SKM-1 treated with dmso at 0.1 percent for 144 hours (cell line): ENCODE data around the gene CUL7.

Experiments used
- DNase-seq: peaks from one replicate; lab custom pipeline; 2025; ENCODE audit not compliant: unreplicated experiment; lab: John Stamatoyannopoulos, UW

CUL7 gene

DNA sequence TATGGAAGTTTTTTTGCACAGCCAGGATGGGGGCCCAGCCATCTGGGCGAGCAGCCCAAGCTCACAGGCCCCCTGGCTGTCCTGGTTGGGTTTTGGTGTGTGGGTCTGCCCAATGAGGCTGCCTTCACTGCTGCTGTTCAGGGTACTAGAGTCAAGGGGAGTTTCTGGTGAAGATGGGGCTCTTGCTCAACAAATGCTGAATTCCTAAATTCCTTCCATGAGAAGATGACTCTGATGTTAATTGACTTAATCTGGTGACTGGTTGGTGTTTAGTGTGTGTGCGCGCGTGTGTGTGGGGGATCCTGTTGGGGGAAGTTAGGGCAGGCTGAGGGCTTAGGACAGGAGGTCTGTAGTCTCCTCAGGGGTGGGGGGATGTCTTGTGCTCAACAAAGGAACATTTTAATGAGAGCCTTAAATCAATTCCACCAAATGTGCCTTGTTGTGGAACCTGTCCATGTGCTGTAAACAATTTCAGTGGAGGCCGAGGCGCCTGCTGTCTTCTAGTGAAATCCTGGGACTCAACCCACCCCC, 24.4 kb upstream of the CUL7 start:
- DNase-seq = no peak

DNA sequence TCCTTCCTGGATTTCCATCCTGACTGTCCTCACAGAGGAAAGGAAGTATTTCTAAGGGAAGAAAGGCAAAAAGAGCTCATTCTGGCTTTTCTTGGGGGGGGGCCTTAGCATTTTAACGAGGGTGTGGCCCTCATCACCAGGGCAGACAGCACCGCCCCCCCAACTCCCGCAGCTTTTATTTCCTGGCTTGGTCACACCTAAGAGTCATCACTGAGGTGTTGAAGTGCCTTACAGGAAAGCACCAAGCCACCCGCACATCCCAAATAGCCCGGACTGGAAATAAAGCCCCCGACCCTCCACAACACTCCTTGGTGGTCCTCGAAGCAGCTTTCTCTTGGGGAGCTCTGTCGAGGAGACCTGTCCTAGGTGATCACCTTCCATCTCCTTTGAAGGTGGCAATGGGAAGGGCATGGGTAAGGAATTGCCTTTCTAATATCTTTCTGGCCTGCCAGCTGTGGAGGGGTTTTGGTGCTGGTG, 23.7 kb upstream of the CUL7 start:
- no peak for DNase-seq

DNA sequence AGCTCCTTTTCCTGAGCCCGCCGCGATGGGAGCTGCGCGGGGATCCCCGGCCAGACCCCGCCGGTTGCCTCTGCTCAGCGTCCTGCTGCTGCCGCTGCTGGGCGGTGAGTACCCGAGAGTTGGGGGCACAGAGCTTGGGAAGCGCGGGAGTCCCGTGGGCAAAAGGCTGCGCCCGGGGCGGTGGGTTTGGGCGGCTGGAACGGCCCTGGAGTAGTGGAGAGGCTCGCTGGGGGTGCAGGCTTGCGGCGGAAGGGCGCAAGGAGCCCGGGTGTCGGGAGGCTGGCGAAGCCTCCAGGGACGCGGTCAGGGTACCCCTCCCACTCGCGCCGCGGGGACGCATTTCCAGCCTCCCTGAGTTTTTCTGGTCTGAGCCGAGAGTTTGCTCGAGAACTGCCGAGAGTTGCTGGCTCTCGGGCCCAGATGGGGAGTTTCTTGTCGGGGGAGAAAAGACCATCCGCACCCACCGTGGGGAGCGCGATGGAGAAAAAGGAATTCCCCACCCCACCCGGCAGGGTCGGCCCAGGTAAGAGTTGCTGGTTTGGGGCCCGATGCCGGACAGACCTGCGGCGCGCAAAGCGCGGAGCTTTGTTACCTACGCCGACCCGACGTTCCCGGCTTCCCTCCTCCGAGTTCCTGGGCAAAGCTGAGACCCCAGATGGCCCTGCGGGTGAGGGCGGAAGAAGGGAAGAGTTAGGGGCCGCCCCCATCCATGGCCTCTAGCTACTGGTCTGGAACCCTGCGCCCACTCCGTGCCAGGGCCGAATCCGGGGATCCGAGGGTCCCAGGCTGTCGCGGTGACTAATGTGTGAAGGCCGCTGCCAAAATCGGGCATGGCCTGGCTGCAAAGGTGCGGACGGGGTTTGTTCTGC, 23.0 kb upstream of the CUL7 start:
- no peak for DNase-seq

DNA sequence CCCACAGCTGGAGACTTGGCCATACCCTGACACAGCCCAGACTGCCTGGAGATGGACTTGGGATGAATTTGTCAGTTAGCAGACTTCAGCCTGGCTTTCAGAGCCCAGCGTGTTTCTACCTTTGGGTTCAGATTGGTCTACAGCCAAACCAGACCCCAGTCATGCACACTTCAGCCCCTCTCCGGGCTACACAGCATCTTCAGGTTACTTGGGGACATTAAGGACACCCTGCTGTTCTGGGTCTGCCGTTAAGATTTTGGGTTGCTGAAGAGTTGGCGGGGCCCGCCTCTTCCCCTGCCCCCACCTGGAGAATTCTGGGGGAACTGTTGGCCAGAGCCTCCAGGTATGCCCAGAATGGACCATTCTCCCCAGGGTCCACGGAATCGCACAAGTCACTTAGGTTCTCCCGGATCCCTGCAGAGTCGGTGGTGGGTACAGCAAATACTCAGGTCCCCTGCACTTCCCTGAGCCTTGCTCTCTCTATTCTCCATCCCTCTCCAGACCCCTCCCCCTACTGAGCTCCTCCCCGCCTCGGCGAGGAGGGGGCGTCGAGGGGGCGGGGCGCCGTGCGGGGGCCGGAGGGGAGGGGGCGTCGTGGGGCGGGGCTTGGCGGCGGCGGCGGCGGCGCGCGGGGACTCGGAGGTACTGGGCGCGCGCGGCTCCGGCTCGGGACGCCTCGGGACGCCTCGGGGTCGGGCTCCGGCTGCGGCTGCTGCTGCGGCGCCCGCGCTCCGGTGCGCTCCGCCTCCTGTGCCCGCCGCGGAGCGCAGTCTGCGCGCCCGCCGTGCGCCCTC, 22.2 kb upstream of the CUL7 start, which contains the start of gene PTK7:
Gene PTK7, plus strand, starts transcription at position 645 of the 794 bp plus-strand sequence. CDS start 175 bp downstream, outside the sequence.
- DNase-seq = peak; percentile 35

DNA sequence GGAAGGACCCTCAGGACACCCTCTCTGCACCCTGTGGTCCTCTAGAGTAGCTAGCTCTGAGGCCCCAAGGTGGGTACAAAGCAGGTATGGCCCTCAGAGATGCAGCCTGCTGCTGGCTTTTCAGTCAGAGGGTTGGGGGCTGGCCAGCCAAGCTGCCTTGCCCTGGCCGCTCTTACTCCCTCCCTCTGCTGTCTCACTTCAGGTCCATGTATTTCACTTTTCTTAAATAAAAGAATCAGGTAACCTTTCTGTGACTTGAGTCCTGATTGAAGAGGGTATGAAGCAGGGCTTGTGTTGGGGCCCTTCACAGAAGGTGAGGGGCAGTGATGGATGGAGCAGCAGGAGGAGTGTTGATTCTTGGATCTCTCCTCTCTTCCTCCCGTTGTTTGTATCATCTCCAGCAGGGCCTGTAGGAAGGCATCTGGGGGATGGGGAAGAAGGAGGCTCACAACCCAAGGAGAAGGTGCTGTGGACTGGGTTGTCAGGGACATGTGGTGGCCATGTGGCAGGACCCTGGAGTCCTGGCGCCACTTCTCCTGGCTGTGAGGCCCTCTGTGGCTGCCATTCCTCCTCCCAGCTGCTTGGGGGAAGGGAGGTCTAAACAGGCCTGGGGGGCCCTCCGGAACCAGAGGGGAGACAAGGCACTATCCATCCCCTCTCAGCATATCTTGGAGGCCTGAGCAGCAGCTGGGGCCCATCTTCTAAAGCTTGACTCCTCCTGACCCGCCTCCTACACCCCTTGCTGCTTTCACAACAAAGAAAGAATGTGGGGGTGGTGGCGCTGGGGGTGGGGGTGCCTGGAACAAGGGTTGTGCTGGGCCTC, 21.4 kb upstream of the CUL7 start:
- no peak for DNase-seq

DNA sequence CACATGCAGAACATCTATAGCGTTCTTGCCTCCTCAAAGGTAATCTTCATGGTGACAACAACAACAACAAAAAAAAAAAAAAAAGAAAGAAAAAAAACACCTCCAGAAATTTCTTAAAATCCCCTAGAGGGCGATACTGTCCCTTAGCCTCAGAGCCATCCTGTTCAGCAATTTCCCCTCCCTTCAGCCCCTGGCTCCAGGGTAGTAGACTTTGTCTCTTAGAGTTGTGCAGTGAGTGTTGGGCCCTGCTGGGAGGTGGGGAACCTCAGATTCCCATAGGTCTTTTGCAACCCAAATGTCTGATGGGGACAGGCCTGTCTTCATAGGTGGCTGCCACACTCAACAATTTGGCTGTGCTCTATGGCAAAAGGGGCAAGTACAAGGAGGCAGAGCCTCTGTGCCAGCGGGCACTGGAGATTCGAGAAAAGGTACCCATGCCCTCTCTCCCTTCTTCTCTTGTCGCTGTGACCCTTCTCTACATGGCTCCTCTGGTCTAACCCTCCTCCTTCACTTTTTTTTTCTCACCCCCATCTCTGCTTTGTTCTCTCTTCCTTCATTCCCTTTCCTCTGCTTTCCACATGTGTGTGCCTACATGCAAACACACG, 16.5 kb upstream of the CUL7 start:
- peak; percentile 66 for DNase-seq

DNA sequence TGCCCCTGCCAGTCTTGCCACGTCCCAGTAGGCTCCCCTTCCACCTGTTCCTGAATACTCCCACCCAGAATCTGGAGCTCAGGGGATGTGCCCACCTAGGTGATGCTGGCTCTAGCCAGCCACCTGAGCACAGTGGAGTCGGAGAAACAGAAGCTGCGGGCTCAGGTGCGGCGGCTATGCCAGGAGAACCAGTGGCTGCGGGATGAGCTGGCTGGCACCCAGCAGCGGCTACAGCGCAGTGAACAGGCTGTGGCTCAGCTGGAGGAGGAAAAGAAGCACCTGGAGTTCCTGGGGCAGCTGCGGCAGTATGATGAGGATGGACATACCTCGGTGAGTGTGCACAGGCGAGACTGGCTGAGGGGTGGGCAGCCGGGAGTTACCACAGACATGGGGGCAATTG, 9.2 kb upstream of the CUL7 start:
- no peak for DNase-seq

DNA sequence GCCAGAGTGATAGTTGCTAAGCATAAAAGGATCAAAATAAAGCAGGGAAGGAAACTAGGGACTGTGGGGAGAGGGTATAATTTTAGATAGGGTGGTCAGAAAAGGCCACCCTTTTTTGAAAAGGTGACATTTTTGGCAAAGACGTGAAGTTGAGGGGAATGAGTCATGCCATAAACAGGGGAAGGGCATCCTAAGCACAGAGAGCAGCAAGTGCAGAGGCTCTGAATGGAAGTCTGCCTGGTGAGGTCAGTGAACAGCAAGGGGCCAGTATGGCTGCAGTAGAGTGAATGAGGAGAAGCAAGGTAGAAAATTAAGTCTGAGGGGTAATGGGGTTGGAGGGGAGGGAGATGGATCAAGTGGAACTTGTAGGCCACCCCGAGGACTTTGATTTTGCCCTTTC, 8.2 kb upstream of the CUL7 start:
- no peak for DNase-seq

DNA sequence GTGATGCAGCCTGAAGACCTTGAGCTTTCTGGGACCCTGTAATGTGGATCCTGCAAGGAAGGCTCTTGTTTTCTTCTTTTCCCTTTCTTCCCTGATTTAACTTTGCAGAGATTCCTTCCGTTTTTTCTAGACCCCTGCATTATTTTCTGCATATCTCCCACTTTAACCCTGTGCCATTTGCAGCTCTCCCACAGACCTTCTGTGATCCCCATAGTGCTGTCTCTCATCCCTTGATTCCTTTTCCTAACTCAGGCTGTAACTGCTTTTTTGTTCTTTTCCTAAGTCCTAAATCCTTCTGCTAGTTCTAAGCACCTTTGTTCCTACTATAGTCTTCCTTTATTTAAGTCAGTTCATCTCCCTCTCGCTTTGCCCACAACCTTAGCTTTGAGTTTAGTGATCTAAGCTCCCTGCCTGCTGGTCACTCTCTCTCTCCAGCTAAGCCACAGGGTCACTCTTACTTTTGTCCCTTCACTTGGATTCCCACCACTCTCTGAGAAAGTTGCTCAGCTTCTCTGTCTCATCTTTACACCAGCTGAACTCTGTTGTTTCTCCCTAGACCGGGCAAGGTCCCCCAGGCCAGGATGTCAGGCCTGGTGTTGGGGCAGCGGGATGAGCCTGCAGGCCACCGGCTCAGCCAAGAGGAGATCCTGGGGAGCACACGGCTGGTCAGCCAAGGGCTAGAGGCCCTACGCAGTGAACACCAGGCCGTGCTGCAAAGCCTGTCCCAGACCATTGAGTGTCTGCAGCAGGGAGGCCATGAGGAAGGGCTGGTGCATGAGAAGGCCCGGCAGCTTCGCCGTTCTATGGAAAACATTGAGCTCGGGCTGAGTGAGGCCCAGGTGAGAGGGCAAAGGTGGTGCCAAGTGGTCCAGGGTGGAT, 7.3 kb upstream of the CUL7 start:
- DNase-seq = no peak

DNA sequence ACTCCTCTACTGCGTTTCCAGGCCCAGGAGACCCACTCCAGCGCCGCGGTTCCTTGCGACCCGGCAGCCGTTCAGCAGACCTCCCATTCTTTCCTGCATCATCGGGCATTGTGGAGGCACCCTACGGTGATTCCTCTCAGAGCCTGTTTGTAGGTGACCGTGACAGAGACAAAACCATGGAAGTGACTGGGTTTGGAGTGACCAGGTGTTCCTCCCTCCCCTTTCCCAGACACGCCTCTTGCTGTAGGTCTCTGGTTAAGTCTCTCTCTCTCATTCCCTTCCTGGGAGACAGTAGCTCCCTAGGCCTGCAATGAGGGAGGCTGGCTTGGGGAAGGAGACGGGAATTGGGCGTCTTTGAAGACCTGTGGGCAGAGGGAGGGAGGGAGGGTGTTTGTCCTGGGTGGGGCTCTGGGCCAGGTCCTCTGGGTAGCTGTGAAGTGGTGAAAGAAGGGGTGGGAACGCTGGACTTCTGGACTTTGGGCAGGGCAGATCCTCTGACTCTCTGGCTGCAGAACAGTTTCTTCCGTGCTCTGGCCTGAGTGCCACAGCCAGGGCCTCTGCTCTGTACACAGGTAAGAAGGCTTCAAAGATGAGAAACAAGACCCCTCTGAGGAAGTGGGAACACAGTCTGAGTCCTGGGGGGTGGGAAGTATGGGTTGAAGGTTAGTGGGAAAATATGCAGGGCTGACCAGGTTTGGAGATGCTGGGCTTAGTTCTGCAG, 6.5 kb upstream of the CUL7 start:
- no peak for DNase-seq

DNA sequence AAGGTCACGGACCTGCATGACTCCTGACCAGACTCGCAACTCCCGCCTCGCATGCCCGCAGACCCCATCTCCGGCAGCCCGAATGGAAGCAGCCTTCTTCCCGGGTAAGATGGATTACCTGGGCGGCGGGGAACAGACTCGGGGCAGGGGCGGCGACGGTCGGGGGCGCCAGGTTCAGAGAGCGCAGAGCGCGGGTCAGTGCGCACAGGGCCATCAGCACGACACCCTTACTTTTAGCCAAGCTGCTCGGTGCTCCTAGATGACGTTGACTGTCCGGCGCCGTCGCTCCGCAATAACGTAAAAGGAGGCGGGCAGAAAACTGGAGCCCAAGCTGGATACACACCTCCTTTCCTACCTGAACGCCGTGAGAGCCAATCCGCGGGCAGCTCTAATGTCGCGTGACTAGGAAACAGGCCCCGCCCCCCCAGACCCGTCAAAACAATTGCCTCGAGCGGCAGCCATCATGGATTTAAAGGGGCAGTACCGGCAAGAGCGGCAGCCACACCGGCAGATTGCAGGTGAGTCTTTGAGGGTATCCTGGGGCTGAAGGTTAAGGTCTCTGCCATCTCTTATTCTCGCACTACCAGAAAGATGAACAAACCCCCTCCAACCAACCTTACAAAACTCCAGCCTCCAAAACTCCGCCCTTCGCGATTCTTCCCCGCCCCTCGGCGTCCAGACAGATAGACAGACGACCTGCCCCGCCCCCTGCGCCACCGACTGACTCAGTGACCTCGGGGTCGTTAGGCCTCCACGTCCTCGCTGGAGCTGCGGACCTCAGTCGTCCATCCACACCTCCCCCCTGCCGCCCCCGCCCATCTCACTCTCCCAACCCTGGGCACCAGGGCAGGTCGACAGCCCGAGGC, 5.8 kb upstream of the CUL7 start, which contains the start of the genes KLC4 and MRPL2:
Gene KLC4, plus strand, starts transcription at position 464 of the 866 bp plus-strand sequence. CDS start 1,705 bp downstream, outside the sequence.
Gene MRPL2, minus strand, starts transcription at position 267 of the 866 bp plus-strand sequence. Its CDS starts 53 bp downstream, at position 214.
- peak; percentile 98 for DNase-seq

DNA sequence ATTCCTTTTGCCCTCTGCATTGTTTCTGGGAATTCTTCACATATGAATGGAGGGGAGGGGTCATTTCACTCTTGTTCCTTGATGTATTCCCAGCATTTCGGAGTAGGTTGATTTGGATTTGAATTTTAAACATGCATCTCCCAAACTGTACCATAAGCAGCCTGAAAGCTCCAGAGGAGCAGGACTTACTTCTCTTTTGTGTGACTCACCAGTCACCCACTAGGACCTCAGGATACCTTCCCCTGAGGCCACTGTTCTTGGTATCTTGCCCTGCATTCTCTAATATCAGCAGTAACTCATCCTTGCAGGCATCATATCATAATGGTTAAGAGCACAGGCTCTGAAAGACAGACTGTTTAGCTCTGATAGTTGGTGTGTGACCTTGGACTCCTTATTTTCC, 4.9 kb upstream of the CUL7 start:
- no peak for DNase-seq

DNA sequence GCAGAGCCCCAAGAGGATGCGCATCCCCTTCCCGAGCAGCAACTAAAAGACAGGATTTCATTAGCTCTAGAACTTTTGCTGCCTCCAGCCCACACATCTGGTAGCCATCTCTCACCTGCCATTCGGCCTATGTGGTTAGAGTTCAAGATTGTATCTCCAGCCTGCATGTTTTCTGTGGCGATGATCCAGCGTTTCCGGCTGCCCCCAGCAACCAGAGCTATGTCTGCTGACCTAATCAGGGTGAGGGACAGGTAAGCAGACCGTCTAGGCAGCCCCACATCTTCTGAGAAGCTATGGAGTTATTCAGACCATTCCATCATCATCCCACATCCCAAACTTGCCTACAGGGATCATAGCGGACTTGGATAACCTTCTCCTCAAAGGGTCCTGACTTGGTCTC, 2.3 kb upstream of the CUL7 start:
- no peak for DNase-seq

DNA sequence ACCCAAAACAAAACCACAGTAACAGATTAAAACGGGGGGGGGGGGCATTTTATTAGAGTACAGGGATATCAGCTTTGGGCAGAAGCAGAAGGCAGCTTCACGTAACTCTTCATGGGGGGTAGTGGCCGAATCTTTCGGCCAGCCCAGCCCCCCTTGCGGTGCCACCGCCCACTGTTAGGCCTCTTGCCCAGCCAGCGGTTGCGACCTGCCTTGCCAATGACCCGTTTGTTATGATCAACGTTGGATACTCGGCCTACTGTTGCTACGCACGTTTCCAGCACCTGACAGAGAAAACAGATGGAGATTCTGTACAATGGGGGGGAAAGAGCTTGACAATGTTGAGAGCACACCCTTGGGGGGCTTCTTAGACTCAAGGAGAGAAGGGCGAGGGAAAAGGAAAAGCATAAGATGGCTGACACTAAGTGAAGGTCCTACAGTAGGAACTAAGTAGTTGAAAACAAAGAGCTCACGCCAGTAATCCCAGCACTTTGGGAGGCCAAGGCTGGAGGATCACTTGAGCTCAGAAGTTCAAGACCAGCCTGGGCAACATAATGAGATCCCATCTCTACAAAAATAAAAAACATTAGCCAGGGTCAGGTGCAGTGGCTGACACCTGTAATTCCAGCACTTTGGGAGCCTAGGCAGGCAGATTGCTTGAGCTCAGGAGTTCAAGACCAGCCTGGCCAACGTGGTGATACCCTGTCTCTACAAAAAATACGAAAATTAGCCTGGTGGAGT, 724 bp upstream of the CUL7 start:
- no peak for DNase-seq

DNA sequence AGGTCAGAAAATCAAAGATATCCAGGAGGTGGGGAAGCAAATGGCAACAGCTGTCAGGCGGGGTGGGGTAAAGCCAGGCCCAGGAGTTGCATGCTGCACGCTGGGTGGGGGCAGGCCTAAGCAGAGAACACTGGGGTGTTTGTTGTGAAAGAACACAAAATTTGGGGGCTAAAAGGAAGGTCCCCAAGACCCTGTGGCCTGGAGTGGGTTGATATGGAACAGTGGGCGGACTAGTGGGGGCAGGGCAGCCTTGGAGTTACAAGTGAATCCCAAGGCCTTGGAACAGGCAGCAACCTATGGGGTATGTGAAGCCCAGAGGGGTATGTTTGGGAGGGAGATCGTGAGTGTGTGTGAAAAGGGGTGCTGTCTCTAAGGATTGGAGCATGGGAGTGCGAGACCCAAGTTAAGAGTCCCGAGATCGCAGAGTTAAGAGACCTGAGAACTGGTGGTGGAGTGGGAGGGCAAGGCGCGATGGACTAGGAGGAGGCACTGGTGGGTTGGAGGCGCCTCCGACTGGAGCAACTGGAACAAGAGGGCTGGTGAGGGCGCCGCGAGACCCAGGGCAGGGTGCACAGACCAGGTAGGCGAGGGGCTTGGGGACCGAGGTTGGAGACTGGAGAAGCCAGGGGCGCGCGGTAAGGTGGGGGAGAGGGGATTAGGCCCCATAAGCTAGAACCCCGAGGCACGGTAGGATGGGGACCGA, 658 bp downstream of the CUL7 start:
- no peak for DNase-seq

DNA sequence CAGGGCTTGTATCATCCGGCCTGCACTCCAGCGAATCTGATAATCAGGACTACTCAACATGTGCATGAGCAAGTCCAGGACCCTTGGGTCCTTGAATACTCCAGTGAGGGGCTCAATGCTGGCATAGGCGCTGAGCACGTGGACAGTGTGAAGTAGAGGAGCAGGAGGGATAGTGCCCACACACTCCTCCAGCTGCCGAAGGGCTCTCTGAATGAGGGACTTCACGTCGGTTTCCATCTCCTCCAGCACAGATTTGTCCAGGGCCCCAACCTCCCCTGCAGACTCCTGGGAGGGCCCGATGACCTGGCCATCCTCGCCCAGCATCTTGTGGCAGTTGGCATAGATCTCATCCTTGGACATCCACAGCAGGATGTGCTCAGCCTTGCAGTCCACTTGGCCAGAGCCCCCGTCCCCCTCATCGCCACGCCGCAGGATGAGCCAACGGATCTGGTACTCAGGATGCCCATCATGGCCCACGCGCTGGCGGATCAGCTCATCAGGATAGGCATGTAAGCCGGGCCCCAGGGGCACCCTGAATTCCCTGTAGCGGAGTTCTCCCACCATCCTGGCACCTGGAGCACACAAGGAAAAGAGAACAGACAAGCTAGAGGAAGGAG, 1.3 kb downstream of the CUL7 start:
- DNase-seq = no peak
